Hepatocyte (in vitro differentiated cells): ENCODE results near the gene CD7. TPM values are rescaled to one million over a fixed set of nuclear protein-coding genes. Genes with fewer than 3 reads are reported as not detected.
A peak's percentile ranks its signal among the peaks of the same experiment; 100 is the strongest.

Source experiments
- DNase-seq: peaks from one replicate; pipeline ENCODE4 v3.0.0-alpha.2; 2016; ENCODE audit warnings: low spot score
- H2AFZ ChIP-seq: fragments of 200-600 bp; sonication (generic); 2 replicates; pipeline ENCODE4 v1.6.0; 2016; ENCODE audit warnings: antibody characterized with exemption, mild to moderate bottlenecking
- H3K27ac ChIP-seq: fragments of 200-600 bp; sonication (generic); 2 replicates; pipeline ENCODE4 v1.5.1; 2016; ENCODE audit warnings: mild to moderate bottlenecking
- H3K27me3 ChIP-seq: fragments of 200-600 bp; sonication (generic); 2 replicates; pipeline ENCODE4 v1.6.1; 2016
- H3K36me3 ChIP-seq: fragments of 200-600 bp; sonication (generic); replicated peaks from 2 replicates; pipeline ENCODE4 v1.5.1; 2016; ENCODE audit warnings: low read depth; ENCODE audit not compliant: insufficient read depth
- H3K4me1 ChIP-seq: fragments of 200-600 bp; sonication (generic); 2 replicates; pipeline ENCODE4 v1.5.1; 2016; ENCODE audit warnings: mild to moderate bottlenecking, moderate library complexity; ENCODE audit not compliant: insufficient read depth
- H3K4me2 ChIP-seq: fragments of 200-600 bp; sonication (generic); 2 replicates; pipeline ENCODE4 v1.6.0; 2016
- H3K4me3 ChIP-seq: fragments of 200-600 bp; sonication (generic); 2 replicates; pipeline ENCODE4 v1.5.1; 2016; ENCODE audit warnings: mild to moderate bottlenecking
- H3K79me2 ChIP-seq: fragments of 200-600 bp; sonication (generic); 2 replicates; pipeline ENCODE4 v1.6.0; 2017; ENCODE audit warnings: mild to moderate bottlenecking
- H3K9me2 ChIP-seq: fragments of 200-600 bp; sonication (generic); replicated peaks from 2 replicates; pipeline ENCODE4 v1.6.0; 2017; ENCODE audit warnings: mild to moderate bottlenecking; ENCODE audit not compliant: insufficient read depth
- H3K9me3 ChIP-seq: fragments of 200-600 bp; sonication (generic); 2 replicates; pipeline ENCODE4 v1.5.1; 2016; ENCODE audit warnings: low read depth, mild to moderate bottlenecking
- H4K20me1 ChIP-seq: fragments of 200-600 bp; sonication (generic); 2 replicates; pipeline ENCODE4 v1.6.0; 2016; ENCODE audit warnings: mild to moderate bottlenecking; ENCODE audit not compliant: insufficient read depth, poor library complexity, severe bottlenecking
- EZH2 ChIP-seq: fragments of 200-600 bp; sonication (generic); IDR thresholded peaks from 2 replicates; pipeline ENCODE4 v1.6.1; 2016; ENCODE audit warnings: antibody characterized with exemption, mild to moderate bottlenecking, borderline replicate concordance
- EZH2phosphoT487 ChIP-seq: fragments of 200-600 bp; sonication (generic); IDR thresholded peaks from one replicate; pipeline ENCODE4 v1.6.1; 2018; ENCODE audit warnings: antibody characterized with exemption, mild to moderate bottlenecking, low read depth, moderate library complexity; ENCODE audit not compliant: unreplicated experiment, severe bottlenecking
- WGBS: methylation state at CpG from one replicate; pipeline ENCODE4 v1.1.6; 2016; ENCODE audit warnings: low lambda C conversion rate; ENCODE audit errors: missing lambda C conversion rate; 5-methylcytosine and 5-hydroxymethylcytosine counted together
- polyA plus RNA-seq: library from polyadenylated mRNA; unstranded; fragments of >200 nt; fragmentation: Nextera tagmentation; extraction: Ambion mirVana; gene quantifications from 2 replicates; pipeline ENCODE4 v1.2.1, GENCODE V29; 2016
- total RNA-seq: library from RNA; depleted of rRNA; stranded (reverse); fragments of >200 nt; gene quantifications from 2 replicates; pipeline ENCODE4 v1.2.3, GENCODE V29; 2014
- TF ChIP-seq, protein P1 (sequence below): fragments of 200-600 bp; sonication (generic); IDR thresholded peaks from 2 replicates; pipeline ENCODE4 v1.5.1; 2016; ENCODE audit warnings: antibody characterized with exemption, mild to moderate bottlenecking; ENCODE audit not compliant: poor library complexity

The CD7 gene
- total and polyA plus RNA-seq, 2 experiments from 2014 or later, result 1.8 to 7.0 TPM

DNA sequence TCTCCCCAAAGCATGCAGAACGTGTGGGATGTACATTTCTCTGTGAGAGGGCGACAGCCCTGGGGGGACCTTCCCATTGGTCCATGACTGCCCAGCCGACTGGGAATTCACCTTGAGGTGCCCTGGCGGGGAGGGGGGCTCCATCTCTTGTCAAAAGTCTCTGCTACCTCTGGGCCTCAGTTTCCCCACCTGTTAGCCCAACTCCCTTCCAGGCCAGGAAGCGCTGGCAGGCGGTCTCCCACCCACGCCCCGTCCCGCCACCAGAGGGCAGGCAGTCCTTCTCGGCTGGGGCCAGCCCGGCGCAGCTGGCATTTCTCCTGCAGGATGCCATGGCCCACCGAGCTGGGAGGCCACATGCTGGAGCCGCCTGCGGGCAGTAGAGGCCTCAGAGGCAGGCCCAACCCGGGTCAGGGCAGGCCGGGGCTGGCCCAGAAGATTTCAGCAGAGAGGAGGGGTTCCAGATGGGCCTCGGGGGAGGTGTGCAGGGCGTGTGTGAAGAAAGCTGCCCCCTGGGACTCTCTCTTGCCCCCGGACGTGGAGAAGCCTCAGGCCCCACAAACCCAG lies 16.6 kb downstream of the CD7 start:
- H4K20me1 ChIP-seq, result no peaks in the 10 kb centered on the region
- TF ChIP-seq EZH2phosphoT487 (no peak), EZH2 (no peak)
- TF ChIP-seq, protein P1, sequence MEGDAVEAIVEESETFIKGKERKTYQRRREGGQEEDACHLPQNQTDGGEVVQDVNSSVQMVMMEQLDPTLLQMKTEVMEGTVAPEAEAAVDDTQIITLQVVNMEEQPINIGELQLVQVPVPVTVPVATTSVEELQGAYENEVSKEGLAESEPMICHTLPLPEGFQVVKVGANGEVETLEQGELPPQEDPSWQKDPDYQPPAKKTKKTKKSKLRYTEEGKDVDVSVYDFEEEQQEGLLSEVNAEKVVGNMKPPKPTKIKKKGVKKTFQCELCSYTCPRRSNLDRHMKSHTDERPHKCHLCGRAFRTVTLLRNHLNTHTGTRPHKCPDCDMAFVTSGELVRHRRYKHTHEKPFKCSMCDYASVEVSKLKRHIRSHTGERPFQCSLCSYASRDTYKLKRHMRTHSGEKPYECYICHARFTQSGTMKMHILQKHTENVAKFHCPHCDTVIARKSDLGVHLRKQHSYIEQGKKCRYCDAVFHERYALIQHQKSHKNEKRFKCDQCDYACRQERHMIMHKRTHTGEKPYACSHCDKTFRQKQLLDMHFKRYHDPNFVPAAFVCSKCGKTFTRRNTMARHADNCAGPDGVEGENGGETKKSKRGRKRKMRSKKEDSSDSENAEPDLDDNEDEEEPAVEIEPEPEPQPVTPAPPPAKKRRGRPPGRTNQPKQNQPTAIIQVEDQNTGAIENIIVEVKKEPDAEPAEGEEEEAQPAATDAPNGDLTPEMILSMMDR, result peak; percentile 62
- H3K4me1 ChIP-seq, result peaks cover 60% of the 10 kb centered on the region
- peak; percentile 76 for DNase-seq
- whole genome bisulfite sequencing, result 60% methylated on average over 20 of the region's 21 CpGs
- H3K27ac ChIP-seq, result no peak overlapping the region
- no peak overlapping the region for H2AFZ ChIP-seq
- H3K36me3 ChIP-seq, result no peaks in the 10 kb centered on the region
- H3K79me2 ChIP-seq, result no peaks in the 10 kb centered on the region
- no peaks in the 10 kb centered on the region for H3K27me3 ChIP-seq
- H3K4me3 ChIP-seq, result no peak overlapping the region
- H3K9me3 ChIP-seq, result no peaks in the 10 kb centered on the region
- H3K9me2 ChIP-seq, result no peaks in the 10 kb centered on the region
- no peak overlapping the region for H3K4me2 ChIP-seq

DNA sequence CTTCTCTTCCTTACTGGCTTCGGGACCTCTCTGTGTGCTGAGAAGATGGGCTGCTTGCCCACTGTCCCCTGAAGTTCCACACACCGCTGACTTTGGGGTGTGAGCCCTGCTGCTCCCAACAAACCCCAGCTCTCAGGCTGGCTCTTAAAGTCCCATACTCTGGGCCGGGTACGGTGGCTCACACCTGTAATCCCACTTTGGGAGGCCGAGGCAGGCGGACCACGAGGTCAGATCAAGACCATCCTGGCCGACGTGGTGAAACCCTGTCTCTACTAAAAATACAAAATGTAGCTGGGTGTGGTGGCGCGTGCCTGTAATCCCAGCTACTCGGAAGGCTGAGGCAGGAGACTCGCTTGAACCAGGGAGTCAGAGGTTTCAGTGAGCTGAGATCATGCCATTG lies 17.2 kb downstream of the CD7 start:
- Histone ChIP-seq H3K4me1 (peaks cover 61% of the 10 kb centered on the region), H4K20me1 (no peaks in the 10 kb centered on the region), H3K27me3 (no peaks in the 10 kb centered on the region), H2AFZ (no peak overlapping the region), H3K9me3 (no peaks in the 10 kb centered on the region), H3K4me2 (no peak overlapping the region), H3K4me3 (no peak overlapping the region), H3K36me3 (no peaks in the 10 kb centered on the region), H3K79me2 (no peaks in the 10 kb centered on the region), H3K27ac (no peak overlapping the region), H3K9me2 (no peaks in the 10 kb centered on the region)
- 97% methylated on average over 13 of the region's 13 CpGs for WGBS
- DNase-seq, result no peak
- TF ChIP-seq EZH2 (no peak), EZH2phosphoT487 (no peak)
- TF ChIP-seq, protein P1, result no peak

DNA sequence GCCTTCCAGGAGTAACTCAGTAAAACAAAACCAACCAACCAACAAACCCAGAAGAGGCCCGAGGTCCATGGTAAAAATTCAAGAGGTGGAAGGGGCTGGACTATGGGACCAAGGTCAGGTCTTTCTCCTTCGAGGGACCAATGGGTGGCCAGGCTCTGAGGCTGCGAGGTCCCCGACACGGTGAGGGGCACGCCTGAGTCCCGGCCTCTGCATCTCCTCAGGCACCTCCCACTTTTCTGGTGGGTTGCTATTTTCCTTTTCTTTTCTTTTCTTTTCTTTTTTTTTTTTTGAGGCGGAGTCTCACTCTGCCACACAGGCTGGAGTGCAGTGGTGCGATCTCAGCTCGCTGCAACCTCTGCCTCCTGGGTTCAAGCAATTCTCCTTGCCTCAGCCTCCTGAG lies 18.0 kb downstream of the CD7 start:
- Histone ChIP-seq H3K27ac (peak overlapping the region; percentile 92), H3K9me2 (no peaks in the 10 kb centered on the region), H3K4me3 (no peak overlapping the region), H2AFZ (no peak overlapping the region), H3K4me1 (peaks cover 61% of the 10 kb centered on the region), H3K9me3 (no peaks in the 10 kb centered on the region), H3K4me2 (no peak overlapping the region), H3K36me3 (no peaks in the 10 kb centered on the region), H3K27me3 (no peaks in the 10 kb centered on the region), H3K79me2 (no peaks in the 10 kb centered on the region), H4K20me1 (no peaks in the 10 kb centered on the region)
- WGBS, result 77% methylated on average over 9 of the region's 10 CpGs
- DNase-seq, result no peak
- TF ChIP-seq, protein P1, result no peak
- TF ChIP-seq EZH2phosphoT487, result no peak
- TF ChIP-seq EZH2, result no peak
